GM18499 (cell line): Measurements from ENCODE around the gene NUMA1.

ENCODE experiments used
- ATAC-seq: cut with Tn5 transposase; IDR thresholded peaks from one replicate; pipeline ENCODE4 v1.9.1; 2021; ENCODE audit warnings: moderate number of reproducible peaks; ENCODE audit not compliant: insufficient read depth, unreplicated experiment

NUMA1 gene

DNA sequence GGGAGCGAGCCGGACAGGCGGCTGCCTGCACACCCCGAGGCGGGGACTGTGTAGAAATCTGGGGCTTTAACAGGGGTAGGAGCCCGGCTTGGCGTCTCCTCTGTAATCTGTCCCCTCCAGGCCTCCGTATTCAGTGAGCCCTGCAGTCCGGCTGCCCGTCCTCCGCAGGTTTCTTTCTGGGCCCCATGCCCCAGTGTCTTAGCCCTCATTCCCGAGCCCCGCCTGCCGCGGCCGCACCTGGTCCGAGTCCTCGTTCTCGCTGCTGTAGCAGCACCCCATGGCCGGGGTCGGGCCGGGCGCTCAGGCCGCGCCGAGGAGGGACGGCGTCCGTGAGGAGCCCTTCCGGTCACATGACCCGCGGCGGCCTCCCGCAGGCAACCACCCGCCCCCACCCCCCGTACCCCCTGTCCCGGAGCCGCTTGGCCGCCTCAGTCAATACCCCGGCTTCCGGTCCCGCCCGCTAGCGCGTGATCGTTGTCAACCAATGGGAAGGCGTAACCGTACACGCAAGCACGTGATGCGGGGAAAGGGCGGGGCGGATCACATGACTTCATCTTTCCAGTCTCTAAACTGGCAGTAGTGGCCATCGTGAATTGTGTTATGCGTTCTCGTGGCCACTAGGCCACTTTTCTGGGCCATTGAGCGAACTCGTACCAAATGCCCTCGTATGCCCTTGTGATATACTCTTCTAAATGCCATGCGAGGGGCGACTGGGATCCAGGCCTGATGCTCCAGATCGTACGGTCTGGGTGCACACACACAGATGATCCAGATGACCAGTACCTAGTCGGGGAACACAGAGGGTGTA lies 22.8 kb upstream of the NUMA1 start, which contains the start of gene LAMTOR1:
Gene LAMTOR1, minus strand, starts transcription at position 352 of the 808 bp plus-strand sequence. Its CDS starts 73 bp downstream, at position 279.
- ATAC-seq: peak; percentile 69

DNA sequence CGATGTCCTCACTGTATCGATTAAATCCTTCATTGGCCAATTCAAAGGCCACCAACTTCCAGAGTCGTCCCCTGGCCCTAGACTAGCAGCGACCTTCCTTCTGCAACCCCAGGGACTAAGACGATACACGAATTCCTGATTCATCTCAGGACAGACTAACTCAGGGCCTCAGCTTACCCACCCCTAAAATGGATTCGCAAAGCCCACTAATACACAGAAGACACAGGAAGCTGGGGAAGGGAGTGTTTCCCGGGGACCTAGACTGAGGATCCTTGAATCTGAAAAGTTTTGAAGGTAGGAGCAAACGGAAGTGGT lies 22.2 kb upstream of the NUMA1 start:
- ATAC-seq: no peak

GRCh38 chr11:72102162-72102561 lies 21.8 kb upstream of the NUMA1 start:
- no peak for ATAC-seq

GRCh38 chr11:72100462-72100861 lies 20.1 kb upstream of the NUMA1 start:
- no peak for ATAC-seq

DNA sequence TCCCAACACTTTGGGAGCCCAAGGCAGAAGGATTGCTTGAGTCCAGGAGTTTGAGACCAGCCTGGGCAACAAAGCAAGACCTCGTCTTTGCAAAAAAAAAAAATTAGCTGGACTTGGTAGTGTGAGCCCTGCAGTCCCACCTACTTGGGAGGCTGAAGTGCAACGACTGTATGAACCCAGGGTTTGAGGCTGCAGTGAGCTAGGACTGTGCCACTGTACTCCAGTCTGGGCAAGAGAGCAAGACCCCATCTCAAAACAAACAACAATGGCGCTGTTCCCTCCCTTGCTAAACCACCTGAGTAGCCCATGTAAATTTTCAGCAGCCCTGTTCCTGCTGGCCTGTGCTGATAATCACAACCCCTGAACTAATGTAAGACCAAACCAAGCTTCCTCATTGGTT lies 19.7 kb upstream of the NUMA1 start:
- no peak for ATAC-seq

DNA sequence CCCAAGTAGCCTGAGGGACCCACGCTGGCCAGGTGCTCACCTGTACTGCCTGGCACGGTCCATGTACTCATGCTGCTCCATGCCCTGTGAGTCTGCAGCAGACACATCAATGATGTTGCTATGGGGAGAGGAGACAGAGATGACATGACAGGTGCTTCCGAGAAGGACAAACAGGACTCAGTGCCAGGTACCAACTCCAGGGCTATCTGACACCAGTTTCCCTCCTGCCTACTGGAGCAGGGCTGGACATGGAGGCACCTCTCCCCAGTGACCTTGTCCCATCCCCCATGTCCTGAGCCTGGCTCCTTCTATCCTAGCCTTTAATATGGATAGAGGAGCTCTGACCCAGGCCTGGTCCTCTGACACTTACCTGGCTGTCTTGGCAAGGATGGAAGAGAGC lies 18.4 kb upstream of the NUMA1 start:
- no peak for ATAC-seq

- no peak for ATAC-seq
Measured at GRCh38 chr11:72091292-72091691, 10.9 kb upstream of the NUMA1 start.

DNA sequence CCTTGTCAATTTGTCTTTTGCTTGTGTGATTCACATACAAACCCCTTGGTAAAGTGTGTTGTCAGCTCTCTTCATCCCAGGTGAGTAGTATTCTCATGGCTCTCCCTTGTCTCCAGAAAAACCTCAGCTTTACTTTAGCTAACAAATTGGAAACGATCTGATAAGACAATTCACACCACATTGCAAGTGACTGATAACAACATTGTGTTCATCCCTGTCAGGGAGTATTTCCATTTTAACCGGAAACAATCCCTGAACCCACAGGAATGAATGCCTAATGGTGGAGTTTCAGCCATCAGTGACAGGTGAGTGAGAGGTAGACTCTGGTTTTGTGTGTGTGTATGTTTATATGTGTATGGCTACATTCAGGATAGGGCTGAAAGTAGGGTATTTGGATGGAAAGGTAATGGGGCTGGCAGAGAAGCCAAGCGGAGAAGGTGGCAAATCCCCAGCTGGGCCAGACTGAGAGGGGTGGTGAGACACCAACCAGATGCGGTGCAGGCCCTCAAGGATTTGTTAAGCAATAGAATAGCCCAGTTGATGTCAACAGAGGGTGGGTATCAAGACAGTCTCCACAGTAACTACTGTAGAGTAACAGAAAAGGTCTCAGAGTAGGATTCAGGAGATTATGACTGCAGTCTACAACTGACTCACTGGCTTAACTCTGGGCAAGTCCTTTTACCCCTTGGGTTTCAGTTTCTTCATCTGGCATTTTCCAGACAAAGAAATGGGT lies 7.9 kb upstream of the NUMA1 start:
- no peak for ATAC-seq

DNA sequence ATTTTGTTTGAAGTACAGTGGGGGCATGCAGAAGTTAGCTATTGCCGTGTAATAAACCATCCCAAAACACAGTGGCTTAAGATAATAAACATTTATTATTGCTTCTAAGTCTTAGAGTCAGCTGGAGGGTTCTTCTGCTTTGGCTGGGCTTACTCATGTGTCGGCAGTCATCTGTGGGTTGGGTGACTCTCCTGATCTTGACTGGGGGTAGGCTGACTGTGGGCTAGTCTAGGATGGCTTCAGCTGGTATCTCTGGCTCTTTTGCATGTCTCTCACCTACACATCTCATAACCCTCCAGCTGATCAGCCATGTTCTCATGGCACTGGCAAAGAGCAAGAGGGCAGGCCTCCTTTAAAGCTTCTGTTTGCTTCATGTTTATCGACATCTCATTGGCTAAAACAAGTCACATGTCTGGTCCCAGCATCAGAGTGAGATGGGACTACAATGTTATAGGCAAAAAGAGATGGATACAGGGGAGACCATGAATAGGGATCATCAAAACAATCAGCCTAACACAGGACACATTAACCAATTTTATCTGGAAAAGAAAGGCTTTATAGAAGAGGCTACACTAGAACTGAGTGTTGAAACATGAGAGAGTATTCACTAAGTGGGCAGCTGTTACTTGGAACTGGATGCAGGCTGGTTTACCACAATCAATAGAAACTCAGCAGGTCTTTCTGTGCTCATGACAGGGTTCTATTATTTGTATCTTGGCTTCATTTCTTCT lies 5.4 kb upstream of the NUMA1 start:
- no peak for ATAC-seq

GRCh38 chr11:72084965-72085364 lies 4.6 kb upstream of the NUMA1 start:
- no peak for ATAC-seq

DNA sequence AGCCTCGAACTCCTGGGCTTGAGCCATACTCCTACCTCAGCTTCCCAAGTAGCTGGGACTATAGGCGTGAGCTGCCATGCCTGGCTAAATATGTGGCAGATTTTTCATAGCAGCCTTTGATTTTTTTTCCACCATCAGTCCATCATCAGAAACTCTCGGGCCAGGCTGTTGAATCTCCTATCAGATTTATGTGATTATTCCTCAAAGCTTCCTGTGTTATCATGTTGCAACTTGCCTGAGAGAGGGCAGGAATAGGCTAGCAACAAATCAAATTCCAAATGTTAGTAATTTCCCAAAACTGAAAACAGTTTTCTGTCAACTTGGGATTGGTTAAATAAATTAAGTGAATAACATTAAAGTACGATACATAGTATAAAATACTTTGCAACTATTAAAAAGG lies 3.7 kb upstream of the NUMA1 start:
- ATAC-seq: no peak

DNA sequence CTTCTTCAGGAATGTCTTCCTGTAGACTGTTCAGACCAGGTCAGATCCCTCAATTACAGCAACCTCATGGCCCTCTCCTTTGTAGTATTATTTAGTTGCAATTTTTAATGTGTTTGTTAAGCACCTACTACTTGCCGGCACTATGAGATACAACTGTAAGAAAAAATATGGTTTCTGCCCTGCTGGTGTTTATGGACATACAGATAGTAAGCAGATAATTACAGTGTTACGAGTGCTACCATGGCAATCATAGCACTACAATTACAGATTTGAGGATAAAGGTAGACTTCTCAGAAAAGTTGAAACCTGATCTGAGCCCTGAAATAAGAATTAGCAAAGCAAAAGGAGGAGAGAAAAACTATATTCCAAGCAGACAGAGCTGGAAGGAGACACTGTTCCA lies 3.1 kb upstream of the NUMA1 start:
- ATAC-seq: no peak

DNA sequence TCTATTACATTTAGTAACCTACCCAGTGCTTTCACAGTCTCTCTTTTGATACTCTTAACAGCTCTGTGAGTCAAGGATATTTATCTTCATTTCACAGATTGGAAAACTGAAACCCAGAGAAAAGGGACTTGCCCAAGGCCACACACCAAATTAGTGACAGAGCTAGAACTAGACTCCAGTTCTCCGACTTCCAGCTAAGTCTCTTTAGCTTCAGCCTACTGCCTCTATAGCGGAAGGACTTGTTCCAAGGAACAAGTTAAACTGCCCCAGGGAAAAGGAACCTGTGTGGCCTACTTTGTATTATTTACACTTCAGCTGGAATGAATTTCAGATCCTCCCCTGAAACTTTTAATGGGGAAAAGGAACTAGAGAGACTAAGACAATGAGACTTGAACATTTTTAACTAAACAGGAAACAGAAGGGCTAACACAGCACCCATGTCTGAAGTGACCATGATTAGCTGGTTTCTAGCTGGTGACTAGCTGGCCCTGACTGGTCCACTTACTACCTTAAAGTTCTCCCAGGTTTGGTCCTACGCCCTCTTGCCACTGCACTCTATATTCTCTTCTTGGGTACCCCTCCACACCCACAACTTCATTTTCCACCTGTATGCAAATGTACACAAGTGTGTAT lies 1.6 kb upstream of the NUMA1 start:
- no peak for ATAC-seq

DNA sequence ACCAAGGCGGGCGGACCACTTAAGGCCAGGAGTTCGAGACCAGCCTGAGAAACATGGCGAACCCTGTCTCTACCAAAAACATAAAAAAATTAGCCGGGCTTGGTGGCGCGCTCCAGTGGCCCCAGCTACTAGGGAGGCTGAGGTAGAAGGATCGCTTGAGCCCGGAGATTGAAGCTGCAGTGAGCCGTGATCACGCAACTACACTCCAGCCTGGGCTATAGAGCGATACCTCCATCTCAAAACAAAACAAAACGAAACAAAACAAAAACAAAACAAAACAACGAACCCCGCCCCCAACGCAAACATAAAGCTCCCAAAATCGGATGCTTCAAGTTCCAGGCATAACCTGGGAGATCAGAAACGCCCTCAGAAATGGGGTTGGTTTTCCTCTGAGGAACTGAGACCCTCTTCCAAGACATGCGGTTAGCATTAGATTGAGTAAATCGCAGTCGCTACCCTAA lies 872 bp upstream of the NUMA1 start:
- ATAC-seq: no peak

DNA sequence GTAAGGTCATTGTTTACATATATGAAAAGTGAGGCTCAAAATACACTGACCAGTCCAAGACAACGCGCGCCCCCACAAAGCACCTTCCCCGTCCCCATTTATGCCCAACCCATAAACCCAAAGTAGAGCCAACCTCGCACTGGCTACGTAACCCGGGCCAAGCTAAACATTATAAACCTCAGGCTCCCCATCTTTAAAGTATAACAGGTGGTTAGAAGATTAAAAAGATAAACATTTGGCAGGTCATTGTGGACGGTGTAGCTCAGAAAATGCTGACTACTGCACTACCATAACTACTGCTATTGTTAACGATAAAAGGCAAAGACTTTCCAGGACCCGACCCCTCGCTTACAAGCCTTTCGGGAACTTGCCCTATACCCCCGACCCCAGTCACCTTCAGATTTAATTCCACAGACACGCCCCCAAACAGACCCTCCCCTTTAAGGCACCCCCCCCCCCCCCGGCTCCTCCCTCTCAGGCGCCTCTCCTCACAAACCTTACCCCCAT lies 470 bp downstream of the NUMA1 start:
- no peak for ATAC-seq

GRCh38 chr11:72078477-72078876 lies 1.9 kb downstream of the NUMA1 start:
- no peak for ATAC-seq

GRCh38 chr11:72075756-72076155 lies 4.6 kb downstream of the NUMA1 start:
- ATAC-seq: no peak

- ATAC-seq: no peak
Measured at GRCh38 chr11:72075109-72075508, 5.2 kb downstream of the NUMA1 start.

GRCh38 chr11:72072348-72072747 lies 8.0 kb downstream of the NUMA1 start:
- no peak for ATAC-seq

GRCh38 chr11:72070491-72070890 lies 9.9 kb downstream of the NUMA1 start:
- ATAC-seq: no peak
